Type B pancreatic cell (in vitro differentiated cells): ENCODE results near the gene ARHGAP31. TPM values are rescaled to one million over a fixed set of nuclear protein-coding genes. Genes with fewer than 3 reads are reported as not detected.

Experiments used
- DNase-seq: peaks from one replicate; pipeline ENCODE4 v3.0.0; 2021; ENCODE audit warnings: mixed read lengths; ENCODE audit not compliant: unreplicated experiment; ENCODE audit errors: extremely low spot score
- H3K27ac Mint-ChIP-seq: 2 replicates; pipeline ENCODE4 v1.8.0; 2021; ENCODE audit warnings: mild to moderate bottlenecking, mixed read lengths
- H3K27me3 Mint-ChIP-seq: 2 replicates; pipeline ENCODE4 v1.8.0; 2021; ENCODE audit warnings: mixed read lengths
- H3K36me3 Mint-ChIP-seq: 2 replicates; pipeline ENCODE4 v1.8.0; 2021; ENCODE audit warnings: mixed read lengths
- H3K4me1 Mint-ChIP-seq: one replicate; pipeline ENCODE4 v1.8.0; 2021; ENCODE audit warnings: mixed read lengths; ENCODE audit not compliant: unreplicated experiment
- H3K4me3 Mint-ChIP-seq: 2 replicates; pipeline ENCODE4 v1.8.0; 2021; ENCODE audit warnings: mild to moderate bottlenecking, mixed read lengths
- H3K9me3 Mint-ChIP-seq: 2 replicates; pipeline ENCODE4 v1.8.0; 2021; ENCODE audit warnings: mixed read lengths
- CTCF ChIP-seq: fragments of 200-600 bp; sonication (generic); conservative IDR thresholded peaks from 2 replicates; pipeline ENCODE4 v1.5.0; 2021; ENCODE audit warnings: antibody characterized with exemption, mild to moderate bottlenecking
- total RNA-seq: library from RNA; stranded (reverse); gene quantifications from 2 replicates; pipeline ENCODE4 v1.2.1, GENCODE V29; 2021; ENCODE audit warnings: low replicate concordance

The ARHGAP31 gene
- total RNA-seq, 1 donor from 2014 or later = 17.3 TPM

- Mint-ChIP-seq H3K36me3 (peaks cover 19% of the 10 kb centered on the region), H3K4me3 (no peak overlapping the region), H3K27ac (no peak overlapping the region), H3K4me1 (no peaks in the 10 kb centered on the region), H3K9me3 (no peaks in the 10 kb centered on the region), H3K27me3 (no peaks in the 10 kb centered on the region)
- TF ChIP-seq CTCF = no peak
- no peak for DNase-seq
Measured at GRCh38 chr3:119457246-119457645, 163.1 kb downstream of the ARHGAP31 start.

- Mint-ChIP-seq H3K4me3 (peak within 1 kb of the TSS; percentile 99), H3K4me1 (peaks cover 16% of the 10 kb centered on the region), H3K9me3 (no peaks in the 10 kb centered on the region), H3K27me3 (no peaks in the 10 kb centered on the region), H3K36me3 (peaks cover 10% of the 10 kb centered on the region), H3K27ac (peak within 1 kb of the TSS; percentile 97)
- peak; percentile 49 for TF ChIP-seq CTCF
- DNase-seq = peak; percentile 99
Measured at GRCh38 chr3:119463171-119464169, 169.3 kb downstream of the ARHGAP31 start, which contains the start of gene TMEM39A. TSS of gene TMEM39A (minus strand) at chr3:119463615. CDS start at chr3:119462074, 1,541 bp downstream.

GRCh38 chr3:119468041-119468440, 173.9 kb downstream of the ARHGAP31 start:
- H3K4me1 Mint-ChIP-seq = peaks cover 35% of the 10 kb centered on the region
- TF ChIP-seq CTCF = no peak
- H3K27ac Mint-ChIP-seq = peak overlapping the region; percentile 72
- no peaks in the 10 kb centered on the region for H3K27me3 Mint-ChIP-seq
- H3K9me3 Mint-ChIP-seq = no peaks in the 10 kb centered on the region
- H3K36me3 Mint-ChIP-seq = peaks cover 10% of the 10 kb centered on the region
- DNase-seq = no peak
- H3K4me3 Mint-ChIP-seq = peak overlapping the region; percentile 98

GRCh38 chr3:119469418-119470189, 175.4 kb downstream of the ARHGAP31 start:
- Mint-ChIP-seq H3K4me3 (peak overlapping the region; percentile 98), H3K27ac (peak overlapping the region; percentile 82), H3K36me3 (peaks cover 10% of the 10 kb centered on the region), H3K27me3 (no peaks in the 10 kb centered on the region), H3K4me1 (peaks cover 26% of the 10 kb centered on the region), H3K9me3 (no peaks in the 10 kb centered on the region)
- no peak for DNase-seq
- no peak for TF ChIP-seq CTCF

Other genes starting within 250 kb of the ARHGAP31 start
- gene TEX55, start 148.2 kb upstream of the ARHGAP31 start, total RNA-seq = not detected in 2 replicates
- gene UPK1B, start 120.8 kb upstream of the ARHGAP31 start, total RNA-seq = 49.2 and 105 TPM in 2 replicates
- 23.9 and 37.2 TPM in 2 replicates for gene B4GALT4, start 53.5 kb upstream of the ARHGAP31 start, total RNA-seq
- gene TMEM39A, start 169.2 kb downstream of the ARHGAP31 start, total RNA-seq = 65.9 and 66.0 TPM in 2 replicates
- gene POGLUT1, start 174.6 kb downstream of the ARHGAP31 start, total RNA-seq = 11.4 and 24.1 TPM in 2 replicates
- 114 and 139 TPM in 2 replicates for gene TIMMDC1, start 204.2 kb downstream of the ARHGAP31 start, total RNA-seq